ENCODE results near the gene CEACAM8.

- TF ChIP-seq EZH2 (IDR thresholded peaks at IDR 0.05; ENCODE audit: insufficient read depth, poor library complexity, severe bottlenecking) (no peak), EZH2phosphoT487 (IDR thresholded peaks at IDR 0.05; ENCODE audit: insufficient read depth, low read depth) (no peak)
These were observed 36.1 kb downstream of the CEACAM8 start for GRCh38 chr19:42558450-42559150.

Data from GM23248 (cell line).